Skin of body (tissue), 2 donors: ENCODE results near the gene DOCK10. TPM values are rescaled to one million over a fixed set of nuclear protein-coding genes. Genes with fewer than 3 reads are reported as not detected.
"Not testable (repeated sequence)": the region's sequence is repeated elsewhere in the genome, so short reads cannot be mapped to it uniquely, and the experiment has no call there.

Source experiments
- DNase-seq: peaks from one replicate; lab custom pipeline; 2025; lab: John Stamatoyannopoulos, UW
- total RNA-seq: library from RNA; depleted of rRNA; stranded (reverse); fragments of >200 nt; gene quantifications from one replicate; pipeline ENCODE4 v1.2.3, GENCODE V29; 2014

DOCK10 gene
- total RNA-seq, 1 donor from 2014 or later, result 21.3 TPM

GRCh38 chr2:224922142-224922727, 120.0 kb downstream of the DOCK10 start:
- DNase-seq, result no peak

- no peak for DNase-seq
Measured at GRCh38 chr2:224919472-224920110, 122.7 kb downstream of the DOCK10 start.

- no peak for DNase-seq
Measured at GRCh38 chr2:224918626-224919471, 123.4 kb downstream of the DOCK10 start.

GRCh38 chr2:224917246-224917645, 125.0 kb downstream of the DOCK10 start:
- DNase-seq, result not testable (repeated sequence)

DNA sequence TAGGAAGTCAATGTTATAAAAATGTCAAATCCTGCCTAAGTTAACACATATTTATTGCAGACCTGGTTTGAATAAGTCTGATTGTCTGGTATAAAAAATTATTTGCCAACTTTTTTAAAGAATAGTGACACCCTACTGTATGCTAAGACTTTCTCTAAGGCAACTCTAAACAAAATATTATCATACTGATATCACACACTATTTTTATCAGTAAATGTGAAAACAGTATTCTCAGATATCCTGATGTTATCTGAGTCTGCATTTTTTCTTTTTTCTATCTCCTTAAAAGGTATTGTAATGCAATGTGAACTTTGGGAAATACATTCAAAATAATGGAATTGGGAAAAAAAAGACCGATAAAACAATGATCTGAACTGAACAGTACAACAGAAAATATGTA, 127.1 kb downstream of the DOCK10 start:
- no peak for DNase-seq

DNA sequence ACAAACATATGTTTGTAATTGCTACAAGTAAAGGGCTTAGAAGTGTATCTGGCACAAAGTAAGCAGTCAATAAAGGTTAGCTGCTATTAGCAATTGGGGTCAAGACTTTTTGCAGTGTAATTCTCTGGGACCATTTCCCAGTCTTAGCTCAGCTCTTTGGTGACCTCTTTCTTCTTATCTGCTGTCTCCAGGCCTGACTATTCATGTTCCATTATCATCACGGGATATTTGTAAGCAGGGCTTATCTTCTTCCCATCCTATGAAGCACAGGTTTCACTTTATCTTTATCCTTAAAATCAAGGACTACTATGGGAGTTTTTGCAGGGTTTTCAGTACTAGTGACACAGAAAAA, 131.7 kb downstream of the DOCK10 start:
- DNase-seq, result peak; percentile 81

DNA sequence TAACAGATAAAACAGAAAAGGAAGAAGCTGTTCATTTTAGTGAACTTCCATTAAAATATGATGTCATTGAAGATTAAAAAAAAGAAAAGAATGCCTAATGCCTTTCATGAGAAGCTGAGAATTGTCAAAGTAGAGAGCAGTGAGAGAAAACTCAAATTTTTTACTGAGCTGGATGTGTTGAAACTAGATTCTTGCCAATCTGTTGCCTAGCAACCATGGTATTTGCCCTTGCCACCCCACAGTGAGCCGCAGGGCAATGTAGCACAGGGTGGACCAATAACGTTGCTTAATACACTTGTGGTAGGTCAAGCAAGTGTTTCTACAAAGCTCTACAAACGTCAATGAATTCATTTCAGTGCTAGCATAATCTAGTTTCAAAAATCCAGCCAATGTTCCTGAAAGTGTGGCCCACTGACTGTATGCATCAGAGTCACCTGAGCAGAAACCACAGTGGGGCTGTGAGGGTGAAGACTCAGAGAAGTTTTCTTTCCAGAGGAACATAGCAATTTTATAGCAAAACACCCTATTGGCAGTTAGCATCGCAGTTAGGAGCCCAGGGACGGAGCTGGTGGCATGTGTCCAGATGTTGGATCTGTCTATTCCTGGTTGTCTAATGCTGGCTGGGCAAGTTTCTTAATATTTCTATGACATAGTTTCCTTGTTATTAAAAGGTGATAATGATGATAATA, 132.2 kb downstream of the DOCK10 start:
- DNase-seq, result peak; percentile 81

DNA sequence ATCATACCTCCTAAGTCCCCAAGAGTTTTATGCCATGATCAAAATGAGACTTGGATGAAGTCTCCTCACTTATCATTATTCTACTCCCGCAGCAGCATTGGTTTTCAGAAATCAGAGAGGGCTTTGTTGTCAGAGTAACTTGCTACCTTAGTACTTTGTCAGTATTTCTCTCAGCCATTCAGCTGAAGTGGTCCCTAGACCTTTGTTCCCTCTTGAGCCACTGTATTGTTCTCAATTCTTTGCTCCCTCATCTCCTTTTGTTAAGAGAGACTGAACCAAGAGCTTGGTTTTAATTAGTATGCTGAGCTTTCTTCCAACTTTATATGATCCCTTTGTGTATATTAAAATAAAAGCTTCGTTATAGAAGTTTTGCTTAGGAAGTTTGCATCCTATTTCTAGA, 133.4 kb downstream of the DOCK10 start:
- no peak for DNase-seq

DNA sequence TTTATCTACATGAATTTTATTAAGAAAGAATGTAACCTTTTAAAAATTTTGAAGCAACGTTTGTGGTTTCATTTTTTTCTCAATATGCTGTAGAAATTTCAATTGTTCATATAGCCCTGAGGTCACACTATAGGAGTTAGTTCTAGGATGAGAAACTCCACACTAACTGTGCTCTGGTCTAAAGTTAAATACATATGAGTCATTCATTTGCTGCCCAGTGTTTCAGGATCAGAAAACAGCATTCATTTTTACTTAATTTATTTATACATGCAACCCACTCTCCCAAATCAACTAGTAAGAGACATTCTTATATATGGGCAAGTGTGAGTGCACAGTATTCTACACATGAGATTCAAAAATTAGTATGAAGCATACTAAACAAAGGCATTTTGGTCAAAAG, 137.9 kb downstream of the DOCK10 start:
- DNase-seq, result no peak

- no peak for DNase-seq
Measured at GRCh38 chr2:224903621-224904020, 138.6 kb downstream of the DOCK10 start.

GRCh38 chr2:224901121-224901676, 141.1 kb downstream of the DOCK10 start:
- DNase-seq, result no peak

GRCh38 chr2:224895377-224895776, 146.9 kb downstream of the DOCK10 start:
- DNase-seq, result no peak

DNA sequence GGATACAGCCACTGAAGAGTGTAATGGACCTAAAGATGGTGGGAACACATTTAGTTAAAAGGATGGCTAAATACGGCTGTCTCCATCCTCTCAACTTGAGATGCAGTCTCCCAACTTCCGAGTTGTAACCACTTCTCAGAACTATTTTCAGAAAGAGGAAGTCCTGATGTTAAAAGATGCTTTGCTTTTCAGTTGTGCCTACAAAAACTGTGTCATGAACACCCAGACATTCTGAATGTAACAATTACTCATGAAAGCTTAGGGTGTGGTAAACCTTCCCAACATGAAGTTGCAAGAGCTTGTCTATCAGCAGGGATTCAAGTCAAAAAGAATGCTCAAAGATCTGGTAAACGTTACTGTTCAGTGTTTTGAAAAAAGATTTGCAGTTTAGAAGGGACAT, 147.9 kb downstream of the DOCK10 start:
- DNase-seq, result no peak

DNA sequence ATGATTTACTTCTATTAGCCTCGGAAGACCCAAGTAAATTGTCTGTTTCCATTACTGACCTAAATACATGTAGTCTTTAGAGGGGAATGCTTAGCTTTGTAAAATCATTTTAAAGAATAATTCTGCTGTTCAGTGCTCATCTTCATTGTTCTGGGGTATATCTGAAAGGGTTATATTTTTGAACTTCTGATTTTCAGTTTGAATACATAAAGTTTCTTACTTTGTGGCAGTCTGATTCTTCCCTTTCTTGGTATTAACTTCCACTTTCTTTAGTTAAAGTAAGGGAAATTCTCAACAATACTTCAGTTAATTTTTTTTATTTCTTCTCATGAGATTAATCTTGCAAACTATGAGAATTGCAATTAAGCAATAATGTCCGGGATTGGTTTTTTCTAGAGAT, 148.4 kb downstream of the DOCK10 start:
- DNase-seq, result no peak

DNA sequence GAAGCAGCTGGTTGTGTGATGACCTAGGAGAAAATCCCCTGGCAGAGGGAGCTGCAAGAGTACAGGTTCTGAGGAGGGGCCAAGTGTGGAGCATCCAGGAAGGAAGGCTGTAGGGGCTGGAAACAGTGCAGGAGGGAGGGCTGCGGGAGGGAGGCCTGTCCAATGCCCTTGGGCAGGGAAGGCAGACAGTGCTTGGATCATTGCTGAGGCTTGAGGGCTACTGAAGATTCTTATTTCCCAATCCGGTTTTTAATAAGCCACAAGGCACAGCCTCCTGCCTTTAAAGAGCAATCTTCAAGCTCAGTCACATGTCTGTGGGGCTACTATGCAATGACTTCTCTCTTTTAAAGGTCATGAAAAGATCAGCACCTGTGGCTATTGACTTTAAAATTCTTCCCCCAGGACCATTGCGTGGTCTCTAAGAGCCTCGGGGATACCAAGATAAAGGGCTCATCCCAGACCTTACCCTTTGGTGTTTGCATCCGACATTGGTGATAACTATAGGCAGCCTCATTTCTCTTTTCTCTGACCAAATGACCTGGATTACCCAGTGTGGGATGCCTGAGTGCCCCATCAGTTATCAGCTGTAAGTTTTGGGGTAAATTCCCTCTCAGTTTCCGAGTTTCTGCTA, 149.6 kb downstream of the DOCK10 start:
- no peak for DNase-seq

DNA sequence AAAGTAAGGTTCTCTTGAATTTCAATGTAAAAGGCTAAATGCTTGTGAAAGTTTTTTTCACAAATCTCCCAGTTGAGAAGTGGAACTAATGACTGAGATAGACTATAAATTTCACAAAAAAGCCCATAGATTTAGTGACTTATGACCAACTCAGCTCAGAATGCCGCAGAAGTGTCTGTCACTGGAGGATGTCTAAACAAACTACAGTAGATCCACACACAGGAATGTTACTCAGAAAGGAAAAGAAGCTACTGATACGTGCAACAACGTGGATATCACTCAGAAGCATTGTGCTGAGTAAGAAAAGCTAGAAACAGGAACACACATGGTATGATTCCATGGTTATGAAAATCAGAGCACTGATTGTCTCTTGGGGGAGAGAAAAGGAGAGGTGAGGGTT, 151.9 kb downstream of the DOCK10 start:
- no peak for DNase-seq

DNA sequence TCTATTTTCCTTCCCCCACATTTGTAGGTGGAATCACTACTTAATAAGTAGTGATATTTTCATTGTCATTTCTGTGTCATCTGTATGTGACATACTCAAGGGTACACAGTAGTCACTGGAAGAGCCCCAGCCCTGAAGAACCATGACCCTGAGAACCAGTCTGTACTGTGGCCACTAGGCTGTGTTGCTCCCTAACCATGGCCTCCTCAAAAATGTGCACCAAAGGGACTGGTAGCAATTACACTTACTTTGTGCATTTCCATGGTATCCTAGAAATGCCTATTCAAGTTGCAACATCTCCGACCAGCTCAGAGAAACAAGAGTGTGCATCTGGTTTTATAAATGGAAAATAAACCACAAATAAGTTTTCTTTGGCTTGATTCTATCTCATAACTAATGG, 155.1 kb downstream of the DOCK10 start:
- no peak for DNase-seq

- DNase-seq, result no peak
Measured at GRCh38 chr2:224885836-224886547, 156.3 kb downstream of the DOCK10 start.

- DNase-seq, result no peak
Measured at GRCh38 chr2:224885291-224885690, 157.0 kb downstream of the DOCK10 start.

GRCh38 chr2:224884188-224884587, 158.1 kb downstream of the DOCK10 start:
- no peak for DNase-seq

GRCh38 chr2:224883700-224884099, 158.6 kb downstream of the DOCK10 start:
- DNase-seq, result no peak
